Measurements from ENCODE around the gene COL21A1. TPM values are rescaled to one million over a fixed set of nuclear protein-coding genes. Genes with fewer than 3 reads are reported as not detected.

COL21A1 gene
- total and polyA plus RNA-seq, 4 donors: 1.6 to 105 (median 6.3) TPM

GRCh38 chr6:56232436-56232835, 14.9 kb downstream of the COL21A1 start:
- 49 to 67% methylated on average over 2 of the region's 2 CpGs for WGBS, 2 donors
- no peak for TF ChIP-seq CTCF (IDR thresholded peaks at IDR 0.05; ENCODE audit: control extremely low read depth, extremely low read depth)
- peak in 2 of 3 donors; percentile 74 to 78 for DNase-seq
- peaks cover 0 to 3% (median 0%) of the 10 kb centered on the region in 4 donors for H3K36me3 ChIP-seq (ENCODE audit: control insufficient read depth in 4 of 4, insufficient read depth in 4 of 4, low read length in 4 of 4)
- H3K9me3 ChIP-seq (ENCODE audit: control insufficient read depth in 4 of 4, insufficient read depth in 3 of 4, low read length in 3 of 4): no peaks in the 10 kb centered on the region
- no peak overlapping the region for H3K4me3 ChIP-seq
- no peak for ATAC-seq (ENCODE audit: insufficient read depth, low FRiP score)
- peaks cover 0 to 21% (median 3%) of the 10 kb centered on the region in 5 donors for H3K4me1 ChIP-seq (ENCODE audit: control insufficient read depth in 5 of 5, insufficient read depth in 5 of 5, low read length in 5 of 5)
- no peak overlapping the region for H3K27ac ChIP-seq (ENCODE audit: low read depth in 1 of 2, low read length in 1 of 2)
- no peaks in the 10 kb centered on the region for H3K27me3 ChIP-seq (ENCODE audit: control insufficient read depth in 3 of 3, insufficient read depth in 3 of 3, low read length in 2 of 3)
- no peak overlapping the region for H3K9ac ChIP-seq (ENCODE audit: insufficient read depth in 1 of 2, low read length in 2 of 2)

GRCh38 chr6:56231827-56232226, 15.6 kb downstream of the COL21A1 start:
- H3K9ac ChIP-seq (ENCODE audit: insufficient read depth in 1 of 2, low read length in 2 of 2): no peak overlapping the region
- no peak for TF ChIP-seq CTCF (IDR thresholded peaks at IDR 0.05; ENCODE audit: control extremely low read depth, extremely low read depth)
- ATAC-seq (ENCODE audit: insufficient read depth, low FRiP score) (no peak), DNase-seq (peak in 2 of 3 donors; percentile 71 to 77)
- peaks cover 0 to 28% (median 3%) of the 10 kb centered on the region in 5 donors for H3K4me1 ChIP-seq (ENCODE audit: control insufficient read depth in 5 of 5, insufficient read depth in 5 of 5, low read length in 5 of 5)
- H3K9me3 ChIP-seq (ENCODE audit: control insufficient read depth in 4 of 4, insufficient read depth in 3 of 4, low read length in 3 of 4): no peaks in the 10 kb centered on the region
- peaks cover 0 to 3% (median 0%) of the 10 kb centered on the region in 4 donors for H3K36me3 ChIP-seq (ENCODE audit: control insufficient read depth in 4 of 4, insufficient read depth in 4 of 4, low read length in 4 of 4)
- no peaks in the 10 kb centered on the region for H3K27me3 ChIP-seq (ENCODE audit: control insufficient read depth in 3 of 3, insufficient read depth in 3 of 3, low read length in 2 of 3)
- no peak overlapping the region for H3K27ac ChIP-seq (ENCODE audit: low read depth in 1 of 2, low read length in 1 of 2)
- no peak overlapping the region for H3K4me3 ChIP-seq

- WGBS, 2 donors: 50% methylated on average over 4 of the region's 4 CpGs
- Histone ChIP-seq H3K9ac (ENCODE audit: insufficient read depth in 1 of 2, low read length in 2 of 2) (no peak overlapping the region), H3K27me3 (ENCODE audit: control insufficient read depth in 3 of 3, insufficient read depth in 3 of 3, low read length in 2 of 3) (no peaks in the 10 kb centered on the region), H3K36me3 (ENCODE audit: control insufficient read depth in 4 of 4, insufficient read depth in 4 of 4, low read length in 4 of 4) (peaks cover 0 to 3% (median 0%) of the 10 kb centered on the region in 4 donors), H3K9me3 (ENCODE audit: control insufficient read depth in 4 of 4, insufficient read depth in 3 of 4, low read length in 3 of 4) (no peaks in the 10 kb centered on the region), H3K4me3 (no peak overlapping the region), H3K27ac (ENCODE audit: low read depth in 1 of 2, low read length in 1 of 2) (no peak overlapping the region), H3K4me1 (ENCODE audit: control insufficient read depth in 5 of 5, insufficient read depth in 5 of 5, low read length in 5 of 5) (peaks cover 0 to 30% (median 3%) of the 10 kb centered on the region in 5 donors)
- DNase-seq (no peak), ATAC-seq (ENCODE audit: insufficient read depth, low FRiP score) (no peak)
- TF ChIP-seq CTCF (IDR thresholded peaks at IDR 0.05; ENCODE audit: control extremely low read depth, extremely low read depth): no peak
Observed at GRCh38 chr6:56230976-56231566, 16.3 kb downstream of the COL21A1 start.

Data from lung (tissue), 12 donors.